SK-N-SH (cell line): ENCODE measurements around the gene PDE4B. TPM values are rescaled to one million over a fixed set of nuclear protein-coding genes. Genes with fewer than 3 reads are reported as not detected.

ENCODE experiments used
- CTCF ChIA-PET: fragments of 300-600, 350-600 bp; formaldehyde crosslinking; extraction: SDS; loops from one replicate; lab custom pipeline; 2021; lab: Yijun Ruan, JAX
- POLR2A ChIA-PET: fragments of 350-600 bp; sonication (Branson Sonifier 250); formaldehyde crosslinking; extraction: SDS; loops from one replicate; lab custom pipeline; 2020; ENCODE audit warnings: antibody characterized with exemption, inconsistent platforms; lab: Yijun Ruan, JAX
- DNase-seq: peaks from one replicate; pipeline ENCODE4 v3.0.0; 2012
- H2AFZ ChIP-seq: fragments of 200-600 bp; sonication (generic); 2 replicates; pipeline ENCODE4 v1.8.1; 2016; ENCODE audit warnings: antibody characterized with exemption, mild to moderate bottlenecking, low read depth
- H3F3A ChIP-seq: fragments of 200-600 bp; sonication (generic); replicated peaks from 2 replicates; pipeline ENCODE3; 2016; ENCODE audit warnings: antibody characterized with exemption, mild to moderate bottlenecking; ENCODE audit not compliant: insufficient read depth
- H3K27ac ChIP-seq, 2 experiments: fragments of 200-500 bp in 1 of 2; fragments of 200-600 bp in 1 of 2; sonication (Bioruptor generic) in 1 of 2; sonication (generic), shearing (Covaris generic) in 1 of 2; 2 replicates each; pipeline versions ENCODE4 v1.5.1 to v1.6.1; 2014 to 2016; ENCODE audit warnings: low read depth in 2 of 2, inconsistent platforms in 1 of 2, low read length in 1 of 2, mild to moderate bottlenecking in 1 of 2, mixed read lengths in 1 of 2
- H3K27me3 ChIP-seq: fragments of 200-600 bp; sonication (generic), shearing (Covaris generic); 2 replicates; pipeline ENCODE4 v1.6.1; 2016; ENCODE audit warnings: mixed run types; ENCODE audit not compliant: insufficient read depth
- H3K36me3 ChIP-seq, 2 experiments: fragments of 200-500 bp in 1 of 2; fragments of 200-600 bp in 1 of 2; sonication (Bioruptor generic) in 1 of 2; sonication (generic) in 1 of 2; replicated peaks in 1 of 2; 2 replicates each; pipeline versions ENCODE3 to v1.5.1; 2014 to 2016; ENCODE audit warnings: low read length in 1 of 2, mild to moderate bottlenecking in 1 of 2; ENCODE audit not compliant: insufficient read depth in 2 of 2, control insufficient read depth in 1 of 2
- H3K4me1 ChIP-seq, 2 experiments: fragments of 200-500 bp in 1 of 2; fragments of 200-600 bp in 1 of 2; sonication (Bioruptor generic) in 1 of 2; sonication (generic), shearing (Covaris generic) in 1 of 2; 2 replicates each; pipeline versions ENCODE4 v1.5.1 to v1.6.1; 2014 to 2016; ENCODE audit warnings: low read depth in 1 of 2, low read length in 1 of 2, mixed run types in 1 of 2; ENCODE audit not compliant: insufficient read depth in 2 of 2, control insufficient read depth in 1 of 2
- H3K4me2 ChIP-seq: fragments of 200-600 bp; sonication (generic), shearing (Covaris generic); 2 replicates; pipeline ENCODE4 v1.6.1; 2017; ENCODE audit warnings: mixed run types
- H3K4me3 ChIP-seq, 2 experiments: fragments of 200-500 bp in 1 of 2; fragments of 200-600 bp in 1 of 2; sonication (Bioruptor generic) in 1 of 2; sonication (generic), shearing (Covaris generic) in 1 of 2; 2 replicates each; pipeline versions ENCODE4 v1.5.1 to v1.8.1; 2014 to 2016; ENCODE audit warnings: low read depth in 2 of 2, inconsistent platforms in 1 of 2, low read length in 1 of 2, mild to moderate bottlenecking in 1 of 2, mixed read lengths in 1 of 2, moderate library complexity in 1 of 2
- H3K79me2 ChIP-seq: fragments of 200-600 bp; sonication (generic); 2 replicates; pipeline ENCODE4 v1.8.1; 2017; ENCODE audit warnings: mild to moderate bottlenecking; ENCODE audit not compliant: insufficient read depth
- H3K9ac ChIP-seq: fragments of 200-600 bp; sonication (generic); 2 replicates; pipeline ENCODE4 v1.6.1; 2017; ENCODE audit warnings: mixed run types
- H3K9me2 ChIP-seq: fragments of 200-600 bp; sonication (generic); 2 replicates; pipeline ENCODE4 v1.6.1; 2017; ENCODE audit warnings: mixed run types
- H3K9me3 ChIP-seq: fragments of 200-600 bp; sonication (generic); 2 replicates; pipeline ENCODE4 v1.6.1; 2017; ENCODE audit warnings: mixed run types, mild to moderate bottlenecking, moderate library complexity
- H4K20me1 ChIP-seq: fragments of 200-600 bp; sonication (generic); 2 replicates; pipeline ENCODE4 v1.6.1; 2017; ENCODE audit warnings: mild to moderate bottlenecking, mixed run types; ENCODE audit not compliant: insufficient read depth
- EP300 ChIP-seq, 2 experiments: IDR thresholded peaks; 2 replicates each; pipeline versions ENCODE4 v1.4.0 to v1.6.1; 2012; ENCODE audit warnings: borderline replicate concordance in 1 of 2, low read depth in 1 of 2, low read length in 1 of 2
- EZH2phosphoT487 ChIP-seq: fragments of 200-600 bp; sonication (generic); IDR thresholded peaks from 2 replicates; pipeline ENCODE4 v1.6.1; 2017; ENCODE audit warnings: low read depth, mixed run types, mild to moderate bottlenecking, antibody characterized with exemption, moderate library complexity, borderline replicate concordance
- FOXM1 ChIP-seq: IDR thresholded peaks from 2 replicates; pipeline ENCODE4 v1.4.0; 2012; ENCODE audit warnings: low read depth, mild to moderate bottlenecking
- MAX ChIP-seq: IDR thresholded peaks from 2 replicates; pipeline ENCODE4 v1.4.0; 2012; ENCODE audit warnings: low read depth
- MEF2A ChIP-seq: IDR thresholded peaks from 2 replicates; pipeline ENCODE4 v1.4.0; 2012; ENCODE audit warnings: low read depth, borderline replicate concordance
- MXI1 ChIP-seq: IDR thresholded peaks from 2 replicates; pipeline ENCODE4 v1.6.1; 2012; ENCODE audit warnings: mild to moderate bottlenecking, low read depth, low read length, improper control_type of control experiment
- RXRA ChIP-seq: IDR thresholded peaks from 2 replicates; pipeline ENCODE4 v1.4.0; 2012; ENCODE audit warnings: low read depth, mild to moderate bottlenecking, borderline replicate concordance
- TCF12 ChIP-seq: IDR thresholded peaks from 2 replicates; pipeline ENCODE4 v1.4.0; 2012
- WGBS: methylation state at CpG from one replicate; pipeline ENCODE4 v1.1.6; 2017; ENCODE audit warnings: low lambda C conversion rate; 5-methylcytosine and 5-hydroxymethylcytosine counted together
- polyA plus RNA-seq, 3 experiments: library from polyadenylated mRNA; depleted of rRNA; stranded (reverse); fragments of >200 nt; gene quantifications; 2 replicates each; pipeline ENCODE4 v1.2.3, GENCODE V29; 2012
- TF ChIP-seq, protein P1 (sequence below): IDR thresholded peaks from 2 replicates; pipeline ENCODE4 v1.6.1; 2012; ENCODE audit warnings: mild to moderate bottlenecking, low read depth, low read length, moderate library complexity
- TF ChIP-seq, protein P2 (sequence below): fragments of 200-600 bp; sonication (generic); IDR thresholded peaks from 2 replicates; pipeline ENCODE4 v1.6.1; 2017; ENCODE audit warnings: antibody characterized with exemption, mild to moderate bottlenecking, moderate library complexity
- TF ChIP-seq, protein P3 (sequence below): fragments of 150-350 bp; IDR thresholded peaks from 2 replicates; pipeline ENCODE4 v1.6.1; 2017; ENCODE audit warnings: antibody characterized with exemption, low read length, low read depth, borderline replicate concordance
- TF ChIP-seq, protein P4 (sequence below): IDR thresholded peaks from 2 replicates; pipeline ENCODE4 v1.4.0; 2012; ENCODE audit warnings: low read depth, borderline replicate concordance

PDE4B gene
- polyA plus RNA-seq, 1 of the 3 experiments (the other 2 are of a cell fraction) = 1.9 TPM

DNA sequence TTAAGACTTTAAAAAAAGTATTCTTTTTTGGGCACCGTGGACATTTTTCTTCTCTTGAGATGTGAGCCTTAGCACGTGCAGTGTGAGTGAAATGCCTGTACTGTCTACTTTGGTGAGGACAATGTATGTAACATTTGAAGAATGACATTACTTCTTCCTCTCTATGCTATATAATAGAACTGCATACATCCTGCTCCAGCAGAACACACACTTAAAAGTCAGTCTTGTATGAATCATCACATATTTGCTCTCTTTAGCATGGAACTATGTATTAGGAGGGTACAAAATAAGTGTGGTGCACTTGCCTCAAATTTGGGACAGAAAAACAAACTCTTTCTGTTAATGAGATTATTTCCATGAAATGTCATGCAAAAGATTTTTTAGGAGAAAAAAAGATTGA lies 382.9 kb downstream of the PDE4B start:
- Histone ChIP-seq H3K79me2 (no peaks in the 10 kb centered on the region), H3K4me3 (no peak overlapping the region), H2AFZ (no peak overlapping the region), H3K27ac (peak overlapping the region in 1 of 2 experiments; percentile 55; a peak in 2 of 4 replicates), H3K9ac (no peak overlapping the region), H3F3A (peaks cover 3% of the 10 kb centered on the region), H3K9me2 (no peaks in the 10 kb centered on the region), H3K9me3 (no peaks in the 10 kb centered on the region), H3K27me3 (no peaks in the 10 kb centered on the region), H4K20me1 (no peaks in the 10 kb centered on the region), H3K4me1 (peaks cover 6 to 15% of the 10 kb centered on the region in 2 experiments; a peak in 2 of 4 replicates), H3K36me3 (no peaks in the 10 kb centered on the region), H3K4me2 (no peak overlapping the region)
- ChIA-PET CTCF (interaction anchor here (1.0 to 1.3 kb wide), 2 partner anchors 67 kb away, joined by 3 to 4 read pairs; no protein-coding TSS in a partner anchor), POLR2A (no interaction called here)
- WGBS = 73% methylated on average over 2 of the region's 2 CpGs
- no peak for DNase-seq
- TF ChIP-seq, protein P1, sequence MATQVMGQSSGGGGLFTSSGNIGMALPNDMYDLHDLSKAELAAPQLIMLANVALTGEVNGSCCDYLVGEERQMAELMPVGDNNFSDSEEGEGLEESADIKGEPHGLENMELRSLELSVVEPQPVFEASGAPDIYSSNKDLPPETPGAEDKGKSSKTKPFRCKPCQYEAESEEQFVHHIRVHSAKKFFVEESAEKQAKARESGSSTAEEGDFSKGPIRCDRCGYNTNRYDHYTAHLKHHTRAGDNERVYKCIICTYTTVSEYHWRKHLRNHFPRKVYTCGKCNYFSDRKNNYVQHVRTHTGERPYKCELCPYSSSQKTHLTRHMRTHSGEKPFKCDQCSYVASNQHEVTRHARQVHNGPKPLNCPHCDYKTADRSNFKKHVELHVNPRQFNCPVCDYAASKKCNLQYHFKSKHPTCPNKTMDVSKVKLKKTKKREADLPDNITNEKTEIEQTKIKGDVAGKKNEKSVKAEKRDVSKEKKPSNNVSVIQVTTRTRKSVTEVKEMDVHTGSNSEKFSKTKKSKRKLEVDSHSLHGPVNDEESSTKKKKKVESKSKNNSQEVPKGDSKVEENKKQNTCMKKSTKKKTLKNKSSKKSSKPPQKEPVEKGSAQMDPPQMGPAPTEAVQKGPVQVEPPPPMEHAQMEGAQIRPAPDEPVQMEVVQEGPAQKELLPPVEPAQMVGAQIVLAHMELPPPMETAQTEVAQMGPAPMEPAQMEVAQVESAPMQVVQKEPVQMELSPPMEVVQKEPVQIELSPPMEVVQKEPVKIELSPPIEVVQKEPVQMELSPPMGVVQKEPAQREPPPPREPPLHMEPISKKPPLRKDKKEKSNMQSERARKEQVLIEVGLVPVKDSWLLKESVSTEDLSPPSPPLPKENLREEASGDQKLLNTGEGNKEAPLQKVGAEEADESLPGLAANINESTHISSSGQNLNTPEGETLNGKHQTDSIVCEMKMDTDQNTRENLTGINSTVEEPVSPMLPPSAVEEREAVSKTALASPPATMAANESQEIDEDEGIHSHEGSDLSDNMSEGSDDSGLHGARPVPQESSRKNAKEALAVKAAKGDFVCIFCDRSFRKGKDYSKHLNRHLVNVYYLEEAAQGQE = no peak
- no peak for TF ChIP-seq TCF12
- no peak for TF ChIP-seq MAX
- TF ChIP-seq MXI1 = no peak
- no peak for TF ChIP-seq MEF2A
- TF ChIP-seq, protein P2, sequence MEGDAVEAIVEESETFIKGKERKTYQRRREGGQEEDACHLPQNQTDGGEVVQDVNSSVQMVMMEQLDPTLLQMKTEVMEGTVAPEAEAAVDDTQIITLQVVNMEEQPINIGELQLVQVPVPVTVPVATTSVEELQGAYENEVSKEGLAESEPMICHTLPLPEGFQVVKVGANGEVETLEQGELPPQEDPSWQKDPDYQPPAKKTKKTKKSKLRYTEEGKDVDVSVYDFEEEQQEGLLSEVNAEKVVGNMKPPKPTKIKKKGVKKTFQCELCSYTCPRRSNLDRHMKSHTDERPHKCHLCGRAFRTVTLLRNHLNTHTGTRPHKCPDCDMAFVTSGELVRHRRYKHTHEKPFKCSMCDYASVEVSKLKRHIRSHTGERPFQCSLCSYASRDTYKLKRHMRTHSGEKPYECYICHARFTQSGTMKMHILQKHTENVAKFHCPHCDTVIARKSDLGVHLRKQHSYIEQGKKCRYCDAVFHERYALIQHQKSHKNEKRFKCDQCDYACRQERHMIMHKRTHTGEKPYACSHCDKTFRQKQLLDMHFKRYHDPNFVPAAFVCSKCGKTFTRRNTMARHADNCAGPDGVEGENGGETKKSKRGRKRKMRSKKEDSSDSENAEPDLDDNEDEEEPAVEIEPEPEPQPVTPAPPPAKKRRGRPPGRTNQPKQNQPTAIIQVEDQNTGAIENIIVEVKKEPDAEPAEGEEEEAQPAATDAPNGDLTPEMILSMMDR = no peak

DNA sequence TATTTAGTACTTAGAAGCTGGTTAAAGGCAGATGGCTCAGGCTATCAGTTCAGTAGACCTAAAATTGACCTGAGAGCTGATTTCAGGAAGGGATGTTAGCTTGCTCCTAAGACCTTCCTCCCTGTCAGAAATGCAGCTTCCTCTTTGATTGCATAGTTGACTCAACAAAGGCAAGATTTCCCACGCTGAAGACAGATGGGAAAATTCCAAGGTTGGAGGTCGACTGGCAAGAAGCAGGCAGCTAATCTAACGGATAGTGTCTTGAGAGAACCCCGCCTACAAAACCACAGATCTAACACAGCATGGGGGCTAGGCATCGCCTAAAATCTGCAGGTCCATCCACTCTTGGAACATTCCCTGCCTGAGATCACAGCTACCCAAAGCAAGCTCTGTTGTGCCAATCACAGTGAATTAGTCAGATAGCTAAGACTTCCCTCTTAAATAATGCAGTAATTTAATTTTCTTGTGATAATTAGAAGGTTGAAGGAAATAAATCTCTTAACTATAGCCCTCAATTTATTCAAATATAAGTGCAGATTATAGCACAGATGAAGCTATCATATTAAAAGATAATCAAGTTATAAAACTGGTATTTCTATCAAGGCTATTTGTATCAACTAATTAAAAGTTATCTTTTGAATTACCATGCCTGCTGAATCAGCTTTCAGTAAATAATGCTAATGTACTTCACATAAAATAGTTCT lies 383.5 kb downstream of the PDE4B start:
- Histone ChIP-seq H3K27ac (peak overlapping the region in 1 of 2 experiments; percentile 55; a peak in 3 of 4 replicates), H3K27me3 (no peaks in the 10 kb centered on the region), H3K4me3 (no peak overlapping the region), H3K9me3 (no peaks in the 10 kb centered on the region), H3K79me2 (no peaks in the 10 kb centered on the region), H3K36me3 (no peaks in the 10 kb centered on the region), H3K9me2 (no peaks in the 10 kb centered on the region), H3K4me2 (no peak overlapping the region), H4K20me1 (no peaks in the 10 kb centered on the region), H3K4me1 (peaks cover 6 to 15% of the 10 kb centered on the region in 2 experiments; a peak in 2 of 4 replicates), H2AFZ (no peak overlapping the region), H3F3A (peaks cover 3% of the 10 kb centered on the region), H3K9ac (no peak overlapping the region)
- CTCF ChIA-PET = interaction anchor here (1.0 to 1.3 kb wide), 2 partner anchors 66 to 67 kb away, joined by 3 to 4 read pairs; no protein-coding TSS in a partner anchor
- TF ChIP-seq, protein P3, sequence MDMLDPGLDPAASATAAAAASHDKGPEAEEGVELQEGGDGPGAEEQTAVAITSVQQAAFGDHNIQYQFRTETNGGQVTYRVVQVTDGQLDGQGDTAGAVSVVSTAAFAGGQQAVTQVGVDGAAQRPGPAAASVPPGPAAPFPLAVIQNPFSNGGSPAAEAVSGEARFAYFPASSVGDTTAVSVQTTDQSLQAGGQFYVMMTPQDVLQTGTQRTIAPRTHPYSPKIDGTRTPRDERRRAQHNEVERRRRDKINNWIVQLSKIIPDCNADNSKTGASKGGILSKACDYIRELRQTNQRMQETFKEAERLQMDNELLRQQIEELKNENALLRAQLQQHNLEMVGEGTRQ = no peak
- TF ChIP-seq EP300 (IDR thresholded peaks at IDR 0.05; ENCODE audit: borderline replicate concordance in 1 of 2, low read depth in 1 of 2, low read length in 1 of 2) = no peak
- no peak for TF ChIP-seq RXRA
- TF ChIP-seq FOXM1 = no peak
- TF ChIP-seq, protein P4, sequence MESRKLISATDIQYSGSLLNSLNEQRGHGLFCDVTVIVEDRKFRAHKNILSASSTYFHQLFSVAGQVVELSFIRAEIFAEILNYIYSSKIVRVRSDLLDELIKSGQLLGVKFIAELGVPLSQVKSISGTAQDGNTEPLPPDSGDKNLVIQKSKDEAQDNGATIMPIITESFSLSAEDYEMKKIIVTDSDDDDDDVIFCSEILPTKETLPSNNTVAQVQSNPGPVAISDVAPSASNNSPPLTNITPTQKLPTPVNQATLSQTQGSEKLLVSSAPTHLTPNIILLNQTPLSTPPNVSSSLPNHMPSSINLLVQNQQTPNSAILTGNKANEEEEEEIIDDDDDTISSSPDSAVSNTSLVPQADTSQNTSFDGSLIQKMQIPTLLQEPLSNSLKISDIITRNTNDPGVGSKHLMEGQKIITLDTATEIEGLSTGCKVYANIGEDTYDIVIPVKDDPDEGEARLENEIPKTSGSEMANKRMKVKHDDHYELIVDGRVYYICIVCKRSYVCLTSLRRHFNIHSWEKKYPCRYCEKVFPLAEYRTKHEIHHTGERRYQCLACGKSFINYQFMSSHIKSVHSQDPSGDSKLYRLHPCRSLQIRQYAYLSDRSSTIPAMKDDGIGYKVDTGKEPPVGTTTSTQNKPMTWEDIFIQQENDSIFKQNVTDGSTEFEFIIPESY = no peak
- no peak for TF ChIP-seq EZH2phosphoT487
- no peak for DNase-seq
- WGBS = 47% methylated on average over 3 of the region's 5 CpGs
- POLR2A ChIA-PET = no interaction called here
